ENCODE data around the gene BCL2A1. TPM values are rescaled to one million over a fixed set of nuclear protein-coding genes. Genes with fewer than 3 reads are reported as not detected.
"Not testable (repeated sequence)": the region's sequence is repeated elsewhere in the genome, so short reads cannot be mapped to it uniquely, and the experiment has no call there.

The BCL2A1 gene
- total RNA-seq, 1 experiment from 2014 or later = 0.44 TPM

DNA sequence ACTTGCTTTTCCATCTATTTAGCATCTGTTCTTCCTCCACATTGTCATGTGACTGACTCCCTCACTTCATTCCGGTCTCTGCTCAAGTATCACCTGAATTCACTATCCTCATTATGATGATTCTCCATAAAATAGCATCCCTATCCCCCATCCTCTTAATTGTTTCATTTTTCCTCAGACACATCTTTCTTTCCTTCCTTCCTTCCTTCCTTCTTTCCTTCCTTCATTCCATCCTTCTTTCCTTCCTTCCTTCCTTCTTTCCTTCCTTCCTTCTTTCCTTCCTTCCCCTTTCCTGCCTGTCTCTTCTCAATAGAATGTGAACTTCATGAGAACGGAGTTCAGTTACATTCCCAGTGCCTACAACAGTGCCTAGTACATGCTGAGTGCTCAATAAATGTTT is 41.6 kb downstream of the BCL2A1 start (continued):
- TF ChIP-seq REST (IDR thresholded peaks at IDR 0.05; ENCODE audit: low read depth) = no peak
- no peak for TF ChIP-seq ZFX (IDR thresholded peaks at IDR 0.05)
- no peak for TF ChIP-seq CEBPB (IDR thresholded peaks at IDR 0.05; ENCODE audit: low read depth)
- TF ChIP-seq EZH2phosphoT487 (IDR thresholded peaks at IDR 0.05; ENCODE audit: borderline replicate concordance) = no peak

- peaks cover 23% of the 10 kb centered on the region for H3K79me2 ChIP-seq (ENCODE audit: insufficient read depth, low read length)
- H3K27ac ChIP-seq (ENCODE audit: low read depth, low read length); CTCF ChIA-PET; H3K27me3 ChIP-seq (ENCODE audit: insufficient read depth, low read length); POLR2A ChIA-PET; intact Hi-C loops (cut with micrococcal nuclease); BruUV-seq (replicated peaks); RAD21 ChIA-PET (ENCODE audit: low non-redundant PET in 1 of 2, low total read pairs in 2 of 2, uncharacterized antibody in 2 of 2, unreplicated experiment in 2 of 2); H3K36me3 ChIP-seq (ENCODE audit: control insufficient read depth in 1 of 2, insufficient read depth in 2 of 2, low read length in 2 of 2); H4K20me1 ChIP-seq (ENCODE audit: insufficient read depth); H2AFZ ChIP-seq (ENCODE audit: low read depth, low read length, poor library complexity, severe bottlenecking); DNase-seq (ENCODE audit: low read depth, low spot score); ATAC-seq; H3K9me3 ChIP-seq (ENCODE audit: control insufficient read depth in 1 of 2, insufficient read depth in 1 of 2, low read depth in 1 of 2, low read length in 2 of 2); H3K4me3 ChIP-seq (replicated peaks in 1 of 2; ENCODE audit: low read depth in 1 of 2, low read length in 2 of 2); H3K9ac ChIP-seq (ENCODE audit: low read length); H3K4me2 ChIP-seq (ENCODE audit: low read length); H3K9me2 ChIP-seq (ENCODE audit: insufficient read depth): not testable (repeated sequence)
- H3K4me1 ChIP-seq (ENCODE audit: control insufficient read depth in 1 of 2, insufficient read depth in 2 of 2, low read length in 2 of 2) = peaks cover 10 to 16% of the 10 kb centered on the region in 2 experiments; a peak in 3 of 4 replicates
Measured at GRCh38 chr15:79926116-79926515, 44.9 kb downstream of the BCL2A1 start.

DNA sequence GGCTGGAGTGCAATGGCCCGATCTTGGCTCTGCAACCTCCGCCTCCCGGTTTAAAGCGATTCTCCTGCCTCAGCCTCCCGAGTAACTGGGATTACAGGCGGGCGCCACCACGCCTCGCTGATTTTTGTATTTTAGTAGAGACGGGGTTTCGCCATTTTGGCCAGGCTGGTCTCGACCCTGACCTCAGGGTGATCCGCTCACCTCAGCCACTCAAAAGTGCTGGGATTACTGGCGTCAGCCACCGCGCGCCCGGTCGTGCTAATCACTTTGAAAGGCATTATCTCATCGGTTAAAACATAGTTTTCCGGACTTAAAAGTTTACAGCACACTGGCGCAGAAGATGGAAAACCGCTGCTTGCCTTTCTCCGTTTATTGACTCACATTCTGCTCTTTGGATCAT is 46.6 kb downstream of the BCL2A1 start:
- H3K27me3 ChIP-seq (ENCODE audit: insufficient read depth, low read length) = no peaks in the 10 kb centered on the region
- ChIA-PET RAD21 (ENCODE audit: low non-redundant PET in 1 of 2, low total read pairs in 2 of 2, uncharacterized antibody in 2 of 2, unreplicated experiment in 2 of 2) (no interaction called here), CTCF (no interaction called here), POLR2A (no interaction called here)
- no peaks in the 10 kb centered on the region for H4K20me1 ChIP-seq (ENCODE audit: insufficient read depth)
- peak overlapping the region; percentile 81 for H3K9ac ChIP-seq (ENCODE audit: low read length)
- peaks cover 29% of the 10 kb centered on the region for H3K79me2 ChIP-seq (ENCODE audit: insufficient read depth, low read length)
- H3K36me3 ChIP-seq (ENCODE audit: control insufficient read depth in 1 of 2, insufficient read depth in 2 of 2, low read length in 2 of 2) = peaks cover 2 to 14% of the 10 kb centered on the region in 2 experiments; a peak in 2 of 4 replicates
- intact Hi-C loops (cut with micrococcal nuclease) = no loop called here
- H3K9me2 ChIP-seq (ENCODE audit: insufficient read depth) = no peaks in the 10 kb centered on the region
- DNase-seq (ENCODE audit: low read depth, low spot score) (no peak), ATAC-seq (no peak)
- peak overlapping the region; percentile 92 to 94 for H3K4me3 ChIP-seq (replicated peaks in 1 of 2; ENCODE audit: low read depth in 1 of 2, low read length in 2 of 2)
- peak overlapping the region; percentile 90 for H3K4me2 ChIP-seq (ENCODE audit: low read length)
- H2AFZ ChIP-seq (ENCODE audit: low read depth, low read length, poor library complexity, severe bottlenecking) = no peak overlapping the region
- TF ChIP-seq SP1 (IDR thresholded peaks at IDR 0.05; ENCODE audit: low read depth) = no peak
- no peak for TF ChIP-seq TCF7L2 (IDR thresholded peaks at IDR 0.05; ENCODE audit: borderline replicate concordance, extremely low read depth, insufficient read depth, insufficient read length)
- no peak for TF ChIP-seq RAD21 (IDR thresholded peaks at IDR 0.05; ENCODE audit: low read depth)
- no TSS peak for BruUV-seq (replicated peaks)
- H3K4me1 ChIP-seq (ENCODE audit: control insufficient read depth in 1 of 2, insufficient read depth in 2 of 2, low read length in 2 of 2) = peaks cover 10 to 16% of the 10 kb centered on the region in 2 experiments; a peak in 3 of 4 replicates
- peaks cover 6 to 25% of the 10 kb centered on the region in 2 experiments; a peak in 3 of 4 replicates for H3K9me3 ChIP-seq (ENCODE audit: control insufficient read depth in 1 of 2, insufficient read depth in 1 of 2, low read depth in 1 of 2, low read length in 2 of 2)
- H3K27ac ChIP-seq (ENCODE audit: low read depth, low read length) = peak overlapping the region; percentile 97
